Measurements from ENCODE around the gene LDB1.
A peak's percentile ranks its signal among the peaks of the same experiment; 100 is the strongest.

Gene LDB1

GRCh38 chr10:102120142-102120990 lies at the start of gene LDB1:
Gene LDB1, minus strand, starts transcription at chr10:102120368. Its CDS starts 258 bp downstream, at chr10:102120110.
- peak within 1 kb of the TSS; percentile 91 for H3K27ac Mint-ChIP-seq
- peaks cover 18% of the 10 kb centered on the region for H3K36me3 Mint-ChIP-seq (ENCODE audit: low read depth)
- intact Hi-C loops (cut with micrococcal nuclease) = loop anchor here (1.0 kb wide), 1 partner anchor 13 kb away; the partner anchor contains the start of gene PPRC1
- H3K4me1 Mint-ChIP-seq (ENCODE audit: low read depth) = peaks cover 61% of the 10 kb centered on the region
- peak within 1 kb of the TSS; percentile 96 for H3K4me3 Mint-ChIP-seq
- no peaks in the 10 kb centered on the region for H3K27me3 Mint-ChIP-seq
- no peaks in the 10 kb centered on the region for H3K9me3 Mint-ChIP-seq

- Mint-ChIP-seq H3K4me3 (no peak overlapping the region), H3K36me3 (ENCODE audit: low read depth) (peaks cover 8% of the 10 kb centered on the region), H3K27me3 (peaks cover 3% of the 10 kb centered on the region), H3K27ac (no peak overlapping the region), H3K4me1 (ENCODE audit: low read depth) (peaks cover 5% of the 10 kb centered on the region), H3K9me3 (no peaks in the 10 kb centered on the region)
- intact Hi-C loops (cut with micrococcal nuclease) = loop anchor here (5.0 kb wide), 1 partner anchor 59 kb away; the partner anchor contains the start of gene ELOVL3
These were observed 47.7 kb upstream of the LDB1 start for GRCh38 chr10:102167861-102168260.

- no peaks in the 10 kb centered on the region for H3K27me3 Mint-ChIP-seq
- H3K36me3 Mint-ChIP-seq (ENCODE audit: low read depth) = peaks cover 51% of the 10 kb centered on the region
- intact Hi-C loops (cut with micrococcal nuclease) = no loop called here
- no peak overlapping the region for H3K4me3 Mint-ChIP-seq
- H3K27ac Mint-ChIP-seq = no peak overlapping the region
- H3K9me3 Mint-ChIP-seq = no peaks in the 10 kb centered on the region
- H3K4me1 Mint-ChIP-seq (ENCODE audit: low read depth) = no peaks in the 10 kb centered on the region
These were observed 43.3 kb upstream of the LDB1 start for GRCh38 chr10:102163342-102163989.

GRCh38 chr10:102159831-102160230 lies 39.7 kb upstream of the LDB1 start:
- Mint-ChIP-seq H3K9me3 (no peaks in the 10 kb centered on the region), H3K27me3 (no peaks in the 10 kb centered on the region), H3K36me3 (ENCODE audit: low read depth) (peaks cover 87% of the 10 kb centered on the region), H3K4me1 (ENCODE audit: low read depth) (no peaks in the 10 kb centered on the region), H3K27ac (no peak overlapping the region), H3K4me3 (no peak overlapping the region)
- intact Hi-C loops (cut with micrococcal nuclease) = no loop called here

- H3K36me3 Mint-ChIP-seq (ENCODE audit: low read depth) = peaks cover 92% of the 10 kb centered on the region
- H3K4me1 Mint-ChIP-seq (ENCODE audit: low read depth) = no peaks in the 10 kb centered on the region
- H3K27ac Mint-ChIP-seq = no peak overlapping the region
- H3K27me3 Mint-ChIP-seq = no peaks in the 10 kb centered on the region
- intact Hi-C loops (cut with micrococcal nuclease) = no loop called here
- no peaks in the 10 kb centered on the region for H3K9me3 Mint-ChIP-seq
- H3K4me3 Mint-ChIP-seq = no peak overlapping the region
These were observed 39.0 kb upstream of the LDB1 start for GRCh38 chr10:102159051-102159597.

- Mint-ChIP-seq H3K27me3 (no peaks in the 10 kb centered on the region), H3K4me3 (no peak overlapping the region), H3K9me3 (no peaks in the 10 kb centered on the region), H3K27ac (no peak overlapping the region), H3K36me3 (ENCODE audit: low read depth) (peaks cover 87% of the 10 kb centered on the region), H3K4me1 (ENCODE audit: low read depth) (peaks cover 16% of the 10 kb centered on the region)
- intact Hi-C loops (cut with micrococcal nuclease) = no loop called here
These were observed 37.1 kb upstream of the LDB1 start for GRCh38 chr10:102157224-102157623.

GRCh38 chr10:102154466-102155116 lies 34.4 kb upstream of the LDB1 start:
- Mint-ChIP-seq H3K36me3 (ENCODE audit: low read depth) (peaks cover 84% of the 10 kb centered on the region), H3K27ac (peak overlapping the region; percentile 41), H3K9me3 (no peaks in the 10 kb centered on the region), H3K4me1 (ENCODE audit: low read depth) (peaks cover 30% of the 10 kb centered on the region), H3K4me3 (no peak overlapping the region), H3K27me3 (no peaks in the 10 kb centered on the region)
- intact Hi-C loops (cut with micrococcal nuclease) = loop anchor here (5.0 kb wide), 2 partner anchors 93 to 348 kb away; partner anchors contain the start of genes ACTR1A, GBF1 and SUFU

GRCh38 chr10:102153093-102153620 lies 33.0 kb upstream of the LDB1 start:
- intact Hi-C loops (cut with micrococcal nuclease) = loop anchor here (5.0 kb wide), 2 partner anchors 94 to 349 kb away; partner anchors contain the start of genes ACTR1A, GBF1 and SUFU
- H3K9me3 Mint-ChIP-seq = no peaks in the 10 kb centered on the region
- peaks cover 84% of the 10 kb centered on the region for H3K36me3 Mint-ChIP-seq (ENCODE audit: low read depth)
- peaks cover 30% of the 10 kb centered on the region for H3K4me1 Mint-ChIP-seq (ENCODE audit: low read depth)
- peak overlapping the region; percentile 91 for H3K4me3 Mint-ChIP-seq
- no peaks in the 10 kb centered on the region for H3K27me3 Mint-ChIP-seq
- H3K27ac Mint-ChIP-seq = peak overlapping the region; percentile 91

GRCh38 chr10:102152545-102152890 lies 32.4 kb upstream of the LDB1 start:
- Mint-ChIP-seq H3K27ac (peak overlapping the region; percentile 91), H3K27me3 (no peaks in the 10 kb centered on the region), H3K9me3 (no peaks in the 10 kb centered on the region), H3K36me3 (ENCODE audit: low read depth) (peaks cover 84% of the 10 kb centered on the region), H3K4me1 (ENCODE audit: low read depth) (peaks cover 30% of the 10 kb centered on the region), H3K4me3 (peak overlapping the region; percentile 91)
- intact Hi-C loops (cut with micrococcal nuclease) = loop anchor here (1.0 to 5.0 kb wide), 3 partner anchors 20 to 350 kb away; partner anchors contain the start of genes ACTR1A, GBF1 and SUFU

- Mint-ChIP-seq H3K4me3 (peak within 1 kb of the TSS; percentile 91), H3K36me3 (ENCODE audit: low read depth) (peaks cover 84% of the 10 kb centered on the region)
- intact Hi-C loops (cut with micrococcal nuclease) = loop anchor here (1.0 to 5.0 kb wide), 3 partner anchors 20 to 350 kb away; partner anchors contain the start of genes ACTR1A, GBF1 and SUFU
These were observed 31.8 kb upstream of the LDB1 start, which contains the start of gene NOLC1 for GRCh38 chr10:102151774-102152544. Gene NOLC1, plus strand, starts transcription at chr10:102152389. Its CDS starts 22 bp downstream, at chr10:102152411.

GRCh38 chr10:102150970-102151773 lies 31.0 kb upstream of the LDB1 start:
- peak overlapping the region; percentile 91 for H3K27ac Mint-ChIP-seq
- H3K9me3 Mint-ChIP-seq = no peaks in the 10 kb centered on the region
- peak overlapping the region; percentile 91 for H3K4me3 Mint-ChIP-seq
- peaks cover 30% of the 10 kb centered on the region for H3K4me1 Mint-ChIP-seq (ENCODE audit: low read depth)
- H3K27me3 Mint-ChIP-seq = no peaks in the 10 kb centered on the region
- intact Hi-C loops (cut with micrococcal nuclease) = loop anchor here (5.0 kb wide), 2 partner anchors 96 to 351 kb away; partner anchors contain the start of genes ACTR1A, GBF1 and SUFU
- peaks cover 84% of the 10 kb centered on the region for H3K36me3 Mint-ChIP-seq (ENCODE audit: low read depth)

More at GRCh38 chr10:102151774-102152544, 31.8 kb upstream of the LDB1 start, which contains the start of gene NOLC1:
- Mint-ChIP-seq H3K27ac (peak within 1 kb of the TSS; percentile 91), H3K9me3 (no peaks in the 10 kb centered on the region), H3K4me1 (ENCODE audit: low read depth) (peaks cover 30% of the 10 kb centered on the region), H3K27me3 (no peaks in the 10 kb centered on the region)

GRCh38 chr10:102148275-102148674 lies 28.1 kb upstream of the LDB1 start:
- no peaks in the 10 kb centered on the region for H3K27me3 Mint-ChIP-seq
- no peak overlapping the region for H3K27ac Mint-ChIP-seq
- no peak overlapping the region for H3K4me3 Mint-ChIP-seq
- no peaks in the 10 kb centered on the region for H3K9me3 Mint-ChIP-seq
- peaks cover 94% of the 10 kb centered on the region for H3K36me3 Mint-ChIP-seq (ENCODE audit: low read depth)
- H3K4me1 Mint-ChIP-seq (ENCODE audit: low read depth) = peaks cover 23% of the 10 kb centered on the region
- intact Hi-C loops (cut with micrococcal nuclease) = no loop called here

Measured in dendritic cell treated with granulocyte-macrophage colony-stimulating factor and Interleukin-4, amounts not matched to agents 40 ng/mL and 50 ng/mL, for 4 days (primary cell).